LNCAP (cell line): Measurements from ENCODE around the gene B9D2.

Source experiments
- TF ChIP-seq, protein P1 (sequence below): fragments of 450-650 bp; IDR thresholded peaks from 2 replicates; pipeline ENCODE4 v1.5.1; 2017; ENCODE audit warnings: mild to moderate bottlenecking

The B9D2 gene

GRCh38 chr19:41332468-41332867, 31.5 kb downstream of the B9D2 start:
- TF ChIP-seq, protein P1, sequence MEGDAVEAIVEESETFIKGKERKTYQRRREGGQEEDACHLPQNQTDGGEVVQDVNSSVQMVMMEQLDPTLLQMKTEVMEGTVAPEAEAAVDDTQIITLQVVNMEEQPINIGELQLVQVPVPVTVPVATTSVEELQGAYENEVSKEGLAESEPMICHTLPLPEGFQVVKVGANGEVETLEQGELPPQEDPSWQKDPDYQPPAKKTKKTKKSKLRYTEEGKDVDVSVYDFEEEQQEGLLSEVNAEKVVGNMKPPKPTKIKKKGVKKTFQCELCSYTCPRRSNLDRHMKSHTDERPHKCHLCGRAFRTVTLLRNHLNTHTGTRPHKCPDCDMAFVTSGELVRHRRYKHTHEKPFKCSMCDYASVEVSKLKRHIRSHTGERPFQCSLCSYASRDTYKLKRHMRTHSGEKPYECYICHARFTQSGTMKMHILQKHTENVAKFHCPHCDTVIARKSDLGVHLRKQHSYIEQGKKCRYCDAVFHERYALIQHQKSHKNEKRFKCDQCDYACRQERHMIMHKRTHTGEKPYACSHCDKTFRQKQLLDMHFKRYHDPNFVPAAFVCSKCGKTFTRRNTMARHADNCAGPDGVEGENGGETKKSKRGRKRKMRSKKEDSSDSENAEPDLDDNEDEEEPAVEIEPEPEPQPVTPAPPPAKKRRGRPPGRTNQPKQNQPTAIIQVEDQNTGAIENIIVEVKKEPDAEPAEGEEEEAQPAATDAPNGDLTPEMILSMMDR, result no peak

DNA sequence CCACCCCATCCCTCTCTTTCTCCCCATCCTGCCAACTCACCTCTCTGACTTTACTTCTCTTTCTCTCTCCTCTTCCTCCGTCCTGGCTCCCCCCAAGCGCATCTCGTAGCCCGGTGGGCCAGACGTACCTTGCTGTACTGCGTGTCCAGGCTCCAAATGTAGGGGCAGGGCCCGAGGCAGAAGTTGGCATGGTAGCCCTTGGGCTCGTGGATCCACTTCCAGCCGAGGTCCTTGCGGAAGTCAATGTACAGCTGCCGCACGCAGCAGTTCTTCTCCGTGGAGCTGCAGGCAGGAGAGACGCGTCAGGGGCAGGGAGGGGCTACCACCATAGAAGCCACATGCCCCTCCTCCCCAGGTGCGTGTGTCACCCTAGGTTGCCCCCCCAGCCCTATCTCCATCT, 31.9 kb downstream of the B9D2 start:
- TF ChIP-seq, protein P1, result no peak

- TF ChIP-seq, protein P1, result no peak
Measured at GRCh38 chr19:41330946-41331678, 32.8 kb downstream of the B9D2 start.

DNA sequence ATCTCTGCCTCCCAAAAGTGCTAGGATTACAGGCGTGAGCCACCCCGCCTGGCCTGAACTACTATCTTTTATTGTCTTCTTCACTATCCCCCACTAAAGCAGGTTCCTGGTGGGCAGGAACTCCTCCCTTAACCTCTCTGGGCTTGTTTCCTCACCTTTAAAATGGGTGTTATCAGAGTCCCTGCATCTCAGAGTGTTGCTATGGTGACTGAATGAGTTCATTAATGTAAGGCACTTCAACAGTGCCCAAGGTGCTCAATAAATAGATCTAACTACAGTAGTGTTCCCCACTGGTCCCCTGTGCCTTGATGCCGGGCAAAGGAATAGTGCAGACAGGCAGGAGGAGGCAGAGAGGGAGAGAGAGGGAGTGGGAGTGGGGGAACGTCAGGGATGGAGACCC, 33.5 kb downstream of the B9D2 start:
- TF ChIP-seq, protein P1, result no peak

GRCh38 chr19:41328842-41329225, 35.1 kb downstream of the B9D2 start:
- TF ChIP-seq, protein P1, result no peak

GRCh38 chr19:41328157-41328841, 35.6 kb downstream of the B9D2 start:
- TF ChIP-seq, protein P1, result no peak

DNA sequence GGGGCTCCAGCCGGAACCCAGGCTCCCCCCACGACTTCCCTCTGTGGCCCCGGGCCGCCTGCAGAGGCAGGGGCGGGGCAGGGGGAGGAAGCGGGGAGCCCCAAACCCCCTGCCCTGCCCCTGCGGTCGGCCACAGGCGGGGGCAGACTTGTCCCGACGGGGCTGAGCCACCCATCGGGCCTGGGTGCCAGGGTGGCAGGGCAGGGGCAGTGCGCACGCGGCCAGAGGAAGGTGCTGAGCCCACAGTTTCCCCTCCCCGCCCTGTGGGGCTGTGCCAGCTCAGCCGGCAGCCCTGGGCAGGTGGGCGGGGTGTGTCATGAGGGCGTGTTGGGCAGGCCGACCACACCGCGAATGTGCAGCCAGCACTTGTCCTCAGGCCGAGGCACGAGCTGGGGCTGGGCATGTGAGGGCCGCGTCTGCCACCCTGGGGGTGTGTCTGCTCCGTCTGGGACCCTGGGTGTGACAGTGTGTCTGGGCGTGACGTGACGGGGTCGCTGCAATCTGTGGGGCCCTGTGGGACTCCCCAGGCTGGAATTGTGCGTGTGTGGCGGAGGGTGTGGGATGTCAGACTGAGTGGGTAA, 36.3 kb downstream of the B9D2 start:
- TF ChIP-seq, protein P1, result no peak
